Right renal cortex interstitium (tissue), 3 donors: ENCODE data around the gene KIRREL3. TPM values are rescaled to one million over a fixed set of nuclear protein-coding genes. Genes with fewer than 3 reads are reported as not detected.
A peak's percentile ranks its signal among the peaks of the same experiment; 100 is the strongest.

Source experiments
- DNase-seq, 3 donors: peaks; one replicate each; pipeline ENCODE4 v3.0.0-alpha.2; 2013; ENCODE audit warnings: low read depth in 3 of 3, low spot score in 2 of 3
- polyA plus RNA-seq, 3 donors: library from polyadenylated mRNA; unstranded; fragments of 120-200 nt; gene quantifications; one replicate each; pipeline ENCODE4 v1.2.1, GENCODE V29; 2013; ENCODE audit not compliant: insufficient read length in 3 of 3

The KIRREL3 gene
- polyA plus RNA-seq, 3 donors = 1.2 to 1.4 (median 1.3) TPM

DNA sequence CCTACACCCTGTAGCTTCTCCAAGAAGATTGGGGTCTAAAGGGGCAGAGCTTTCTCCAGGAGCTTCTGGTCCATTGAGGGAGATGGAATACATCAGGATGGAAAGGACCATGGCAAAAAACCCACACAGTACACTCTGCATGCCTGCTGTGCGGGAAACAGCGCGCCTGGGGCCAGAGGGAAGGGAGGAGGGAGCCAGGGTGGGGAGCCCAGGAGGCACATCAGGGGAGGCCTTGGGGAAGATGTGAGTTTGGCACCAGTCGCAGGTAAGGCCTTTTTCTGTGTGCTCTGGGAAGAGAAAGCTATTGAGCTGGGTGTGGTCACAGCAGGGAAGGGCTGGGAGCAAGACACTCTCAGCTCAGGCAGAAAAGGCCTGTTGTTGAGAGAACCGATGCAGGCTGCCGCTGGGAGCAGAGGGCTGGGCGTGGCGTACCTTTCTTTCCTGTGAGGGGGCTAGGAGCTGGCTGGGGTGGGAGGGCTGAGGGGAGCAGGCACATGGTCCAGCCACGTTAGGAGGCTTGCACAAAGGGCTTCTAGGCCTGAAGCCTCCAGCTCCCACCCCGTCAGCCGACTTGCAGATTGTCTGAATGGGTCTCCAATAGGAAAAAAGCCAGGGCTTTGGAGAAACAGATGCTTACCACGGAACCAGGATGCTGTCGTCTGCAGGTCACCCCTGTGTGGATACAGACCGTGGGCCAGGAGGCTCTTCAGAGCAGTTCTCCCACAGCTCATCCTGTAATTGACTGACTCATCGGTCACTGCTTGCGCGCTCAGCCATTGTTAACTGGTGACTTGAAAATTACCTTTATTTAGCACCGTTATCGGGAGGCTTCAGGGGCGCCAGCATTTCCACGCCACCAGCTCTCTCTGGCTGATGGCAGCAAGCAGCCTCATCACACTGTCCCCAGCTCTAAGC is 407.8 kb downstream of the KIRREL3 start:
- no peak for DNase-seq

DNA sequence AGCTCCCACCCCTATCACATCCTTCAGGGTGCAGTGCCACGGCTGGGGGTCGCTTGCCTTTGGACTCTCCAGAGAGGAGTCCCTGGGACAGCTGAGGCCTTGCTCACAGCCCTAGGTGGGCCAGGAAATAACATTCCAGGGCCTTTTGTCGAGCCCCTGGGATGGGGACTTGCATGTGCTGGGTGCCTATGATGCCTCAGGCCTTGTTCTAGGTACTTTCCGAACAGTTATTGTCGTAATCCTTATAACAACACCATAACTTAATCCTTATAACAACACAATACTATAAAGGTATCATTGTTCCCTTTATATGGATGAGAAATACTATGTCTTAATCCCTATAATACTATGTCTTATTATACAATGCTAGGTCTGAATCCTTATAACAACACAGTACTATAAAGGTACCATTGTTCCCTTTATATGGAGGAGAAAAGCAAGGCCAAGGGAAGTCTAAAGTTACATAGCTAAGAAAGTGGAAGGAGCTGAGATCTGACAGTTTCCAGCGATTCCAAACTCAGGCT is 408.5 kb downstream of the KIRREL3 start:
- no peak for DNase-seq

DNA sequence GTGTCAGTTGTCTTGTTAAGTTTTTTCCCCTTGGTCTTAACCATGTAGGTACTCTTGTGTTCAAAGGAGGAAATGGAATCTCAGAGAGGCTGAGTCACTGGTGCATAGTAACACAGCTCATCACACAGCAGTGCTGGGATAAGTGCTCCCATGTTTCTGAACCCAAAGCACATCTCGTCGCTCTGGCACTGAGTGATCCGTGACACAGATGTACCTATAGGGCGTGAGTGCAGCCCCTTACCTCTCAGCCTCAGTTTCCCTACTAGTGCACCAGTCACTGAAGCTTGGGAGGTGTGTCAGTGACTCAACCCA is 411.1 kb downstream of the KIRREL3 start:
- DNase-seq = no peak

DNA sequence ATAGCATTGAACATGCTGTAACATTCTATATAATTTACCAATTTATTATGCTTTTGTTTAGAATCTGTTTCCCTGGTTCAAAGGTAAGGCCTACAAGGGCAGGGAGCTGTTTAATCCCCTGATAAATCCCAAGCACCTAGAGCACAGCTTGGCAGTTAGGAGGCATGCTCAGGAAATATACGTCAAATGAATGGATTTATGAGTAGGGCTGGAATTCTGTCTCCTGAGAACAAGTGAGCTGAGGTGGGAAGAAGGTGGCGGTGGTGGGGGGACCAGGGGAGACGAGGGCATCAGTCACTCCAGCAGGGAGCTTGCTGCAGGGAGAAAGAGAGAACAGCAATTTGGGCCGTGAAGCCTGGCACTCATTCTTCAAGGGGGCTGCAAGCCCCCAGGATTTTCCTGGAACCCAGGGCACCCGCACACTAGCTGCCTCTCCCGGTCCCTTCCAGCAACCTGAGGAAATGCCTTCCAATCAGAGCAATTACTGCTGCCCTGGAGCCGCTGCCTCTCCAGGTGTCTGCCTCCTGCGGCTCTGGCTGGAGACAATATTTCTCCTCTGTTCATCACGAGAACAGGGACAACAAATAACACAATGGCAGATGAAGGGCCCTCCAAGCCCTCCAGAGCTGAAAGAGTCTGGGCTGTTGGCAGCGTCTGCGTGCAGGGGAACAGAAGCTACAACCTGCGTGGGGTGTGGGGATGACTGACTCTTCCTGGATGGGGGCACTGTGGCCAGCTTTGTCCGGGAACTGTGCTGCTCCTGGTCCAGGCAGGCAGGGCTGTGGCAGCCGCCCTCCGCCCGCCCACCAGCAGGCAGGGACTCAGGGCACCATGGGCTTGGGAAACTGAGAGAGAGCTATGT is 411.7 kb downstream of the KIRREL3 start:
- DNase-seq = no peak

DNA sequence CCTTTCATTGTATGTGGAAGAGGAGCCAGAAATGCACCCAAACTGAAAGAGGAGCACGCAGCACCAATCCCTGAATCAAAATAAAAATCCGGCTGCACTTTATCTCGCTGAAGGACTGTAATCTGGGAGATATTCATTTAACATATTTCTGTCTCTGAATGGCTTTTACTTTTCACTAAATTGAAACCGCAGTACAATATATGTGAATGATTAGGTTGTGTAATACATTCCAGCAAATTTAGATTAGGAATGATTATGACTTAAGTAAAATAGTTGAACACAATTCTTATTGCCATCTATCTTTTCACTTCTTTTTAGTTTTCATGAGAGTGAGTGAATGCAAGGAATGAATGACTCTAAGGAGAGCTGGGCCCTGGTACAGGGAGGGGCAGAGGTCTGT is 413.0 kb downstream of the KIRREL3 start:
- DNase-seq = no peak

DNA sequence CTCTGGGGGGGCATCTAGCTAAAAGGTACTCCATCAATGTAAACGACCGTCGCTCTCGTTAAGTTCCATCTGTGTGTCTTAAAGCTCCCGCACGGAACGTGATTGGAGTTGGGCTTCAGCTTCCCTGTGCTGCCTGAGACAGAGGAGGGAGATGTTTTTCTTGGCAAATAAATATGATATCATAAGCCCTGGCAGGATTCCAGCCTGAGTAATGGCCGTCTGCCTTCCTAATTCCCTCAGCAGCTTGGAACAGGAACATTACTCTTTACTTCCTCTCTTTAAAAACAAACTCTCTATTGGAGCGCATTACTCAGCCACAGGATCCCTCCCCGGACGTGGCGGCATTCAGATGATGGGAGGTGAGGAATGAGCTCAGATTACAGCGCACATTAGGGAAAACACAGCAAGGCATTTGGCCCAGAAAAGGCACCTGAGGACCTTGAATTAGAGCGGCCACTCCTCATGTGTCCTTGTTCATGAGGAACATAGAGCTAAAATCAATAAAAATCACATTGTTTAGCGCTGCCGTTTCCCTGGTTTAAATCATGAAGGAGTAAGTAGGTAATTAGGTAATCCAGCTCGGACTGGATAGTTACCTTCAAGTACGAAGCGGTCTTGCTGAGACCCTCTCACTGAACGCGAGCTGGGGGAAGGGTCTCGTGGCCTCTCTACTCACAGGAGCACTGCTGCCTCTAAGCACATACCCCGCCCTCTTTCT is 414.6 kb downstream of the KIRREL3 start:
- DNase-seq = peak; percentile 80 to 85 (median 83)

DNA sequence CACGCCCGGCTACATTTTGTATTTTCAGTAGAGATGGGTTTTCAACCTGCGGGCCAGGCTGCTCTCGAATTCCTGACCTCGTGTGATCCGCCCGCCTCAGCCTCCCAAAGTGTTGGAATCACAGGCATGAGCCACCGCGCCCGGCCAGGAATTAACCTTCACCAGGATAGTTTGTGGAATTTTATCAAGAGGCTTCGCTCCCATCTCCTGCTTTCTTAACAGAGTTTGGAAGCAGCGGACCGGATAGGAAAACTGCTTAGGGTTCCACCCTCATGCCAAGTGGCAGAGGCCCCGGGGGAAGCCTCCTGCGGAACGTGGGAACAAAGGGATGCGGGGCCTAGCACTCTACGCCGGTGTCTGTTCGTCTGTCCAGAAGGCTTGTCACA is 415.2 kb downstream of the KIRREL3 start:
- no peak for DNase-seq

DNA sequence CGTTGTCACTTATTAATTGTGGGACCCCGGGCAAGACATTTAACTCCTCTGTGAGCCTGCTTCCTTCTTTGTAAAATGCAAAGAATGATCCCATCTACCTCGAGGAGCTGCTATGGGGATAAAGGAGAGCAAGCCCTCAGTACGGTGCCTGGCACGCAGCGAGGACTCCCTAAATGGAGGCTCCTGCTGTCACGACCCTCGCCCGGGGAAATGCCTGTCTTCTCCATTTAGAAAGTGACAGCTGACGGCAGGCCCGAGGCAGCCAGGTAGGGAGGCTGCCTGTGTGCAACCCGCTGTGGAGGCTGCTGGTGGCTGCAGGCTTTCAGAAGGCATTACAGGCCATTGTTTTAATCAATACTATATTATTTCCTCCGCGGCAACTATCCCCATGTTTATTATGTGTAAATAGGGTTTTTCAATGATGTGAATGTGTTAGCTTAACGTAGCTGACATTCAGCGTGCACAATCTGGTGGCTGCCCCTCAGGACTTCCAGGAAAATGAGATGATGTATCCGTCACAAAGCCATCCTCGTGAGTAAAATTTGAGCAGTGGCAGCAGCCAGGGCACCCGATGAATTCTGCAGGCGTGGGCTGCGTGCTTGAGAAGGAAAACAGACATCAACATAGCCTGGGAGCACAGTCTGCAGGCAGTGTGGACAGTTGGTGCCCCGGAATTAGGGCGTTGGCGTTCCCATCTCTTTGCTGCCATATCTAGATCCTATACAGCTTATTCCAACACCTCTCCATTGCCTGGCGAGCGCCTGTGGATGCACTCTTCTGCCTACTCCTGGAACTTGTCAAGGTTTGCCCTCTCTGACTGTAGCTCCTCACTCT is 416.8 kb downstream of the KIRREL3 start:
- DNase-seq = no peak

DNA sequence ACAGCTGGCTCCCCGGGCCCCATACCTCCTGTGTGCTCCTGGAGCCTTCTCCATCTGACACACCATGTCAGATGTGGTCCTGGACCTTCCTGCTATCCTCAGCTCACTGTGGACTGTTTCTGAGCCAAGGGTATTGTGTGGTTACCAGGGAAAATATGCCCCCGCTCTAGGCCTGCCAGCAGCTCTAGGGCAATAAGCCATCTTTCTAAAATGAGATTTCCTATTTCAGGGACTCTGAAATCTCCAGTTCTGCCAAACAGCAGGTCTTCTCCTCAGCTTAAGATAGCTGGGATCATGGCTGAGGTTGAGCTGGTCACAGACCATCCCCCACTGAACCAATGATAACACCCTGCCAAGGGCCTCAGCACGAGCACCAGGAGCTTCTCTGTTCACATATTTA is 417.5 kb downstream of the KIRREL3 start:
- no peak for DNase-seq

DNA sequence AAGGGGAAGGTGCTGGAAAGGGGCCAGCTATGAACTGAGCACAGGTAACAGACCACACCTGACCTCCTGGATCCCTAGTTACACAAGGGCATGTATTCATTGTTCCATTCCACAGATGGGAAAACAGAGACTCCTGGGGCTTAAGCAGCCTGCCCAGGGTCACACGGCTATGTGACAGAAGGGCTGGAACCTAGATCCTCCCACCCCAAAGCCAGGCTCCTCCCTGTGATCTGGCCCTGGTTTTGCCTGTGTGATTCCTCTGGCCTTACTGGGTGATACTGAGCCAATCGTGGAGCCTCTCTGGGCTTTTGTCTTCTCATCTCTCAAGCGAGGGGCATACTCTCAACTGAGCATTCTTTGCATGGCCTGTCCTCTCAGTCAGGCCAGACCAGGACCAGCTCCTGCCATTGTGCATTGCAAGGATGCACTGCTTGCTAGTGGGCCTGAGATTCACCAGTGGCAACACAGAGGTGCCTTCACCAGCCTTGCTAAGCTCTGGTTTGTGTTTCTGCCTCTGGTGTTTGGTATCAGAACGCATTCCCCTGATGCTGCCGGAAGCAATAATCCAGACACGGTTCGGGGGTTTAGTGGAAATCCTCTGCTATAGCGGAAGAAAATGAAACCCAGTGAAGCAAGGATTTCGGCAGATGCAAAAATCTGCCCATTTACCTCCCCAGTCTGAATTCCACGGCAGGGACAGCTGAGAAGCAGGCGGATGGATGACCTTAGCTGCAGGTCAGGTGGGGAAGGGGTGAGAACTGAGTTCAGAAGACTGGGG is 418.5 kb downstream of the KIRREL3 start:
- DNase-seq = no peak

DNA sequence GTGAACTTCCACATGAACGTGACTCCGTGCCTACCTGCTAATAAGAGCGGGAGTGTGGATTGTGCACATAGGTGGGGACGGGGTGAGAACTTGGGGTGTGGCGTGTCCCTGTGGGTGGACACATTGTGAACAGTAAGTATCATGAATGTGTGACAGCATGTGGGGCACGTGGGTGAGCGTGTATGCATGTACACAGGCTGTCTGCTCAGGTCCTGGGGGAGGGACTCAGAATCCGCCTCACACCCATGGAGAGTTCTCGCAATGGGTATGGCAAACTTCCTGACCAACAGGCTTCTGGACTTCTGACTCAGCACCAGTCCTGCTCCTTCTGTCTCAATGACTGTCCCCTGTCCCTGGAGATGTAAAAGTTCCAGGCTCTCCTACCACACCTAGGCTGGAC is 422.1 kb downstream of the KIRREL3 start:
- DNase-seq = no peak

DNA sequence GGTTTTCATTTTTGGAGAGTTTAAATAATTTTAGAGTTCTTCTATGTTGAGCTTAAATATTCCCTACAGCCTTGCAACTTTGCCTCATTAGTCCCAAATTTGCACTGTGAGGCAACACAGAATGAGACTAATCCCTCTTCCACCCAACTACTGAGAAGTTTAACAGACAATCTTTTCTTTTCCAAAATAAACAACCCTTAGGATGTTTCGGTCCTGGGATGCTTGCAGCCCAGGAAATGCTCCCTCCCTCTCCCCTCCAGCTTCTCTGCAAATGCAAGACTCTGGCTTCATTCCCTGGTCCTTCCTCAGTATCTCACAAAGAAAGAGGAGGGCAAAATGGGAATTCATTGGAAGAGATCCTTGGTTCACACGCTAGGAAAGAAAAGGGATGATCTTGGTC is 422.5 kb downstream of the KIRREL3 start:
- no peak for DNase-seq

DNA sequence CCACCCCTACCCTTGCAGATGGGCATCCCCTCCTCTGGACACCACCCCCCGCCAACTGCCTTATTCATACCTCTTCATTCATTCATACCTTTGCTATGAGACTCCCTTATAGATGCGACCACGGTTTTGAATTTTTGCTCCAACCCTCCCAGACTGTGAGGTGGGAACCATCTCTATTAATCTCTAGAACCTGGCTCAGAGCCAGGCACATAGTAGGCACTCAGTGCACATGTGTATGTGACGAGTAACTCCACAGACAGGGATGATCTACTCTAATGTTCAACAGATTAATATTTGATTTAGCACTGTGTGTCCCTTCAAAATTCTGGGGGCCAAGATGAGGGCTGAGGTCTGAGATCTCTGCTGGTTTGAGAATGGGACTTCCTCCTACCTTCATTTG is 424.7 kb downstream of the KIRREL3 start:
- DNase-seq = no peak

DNA sequence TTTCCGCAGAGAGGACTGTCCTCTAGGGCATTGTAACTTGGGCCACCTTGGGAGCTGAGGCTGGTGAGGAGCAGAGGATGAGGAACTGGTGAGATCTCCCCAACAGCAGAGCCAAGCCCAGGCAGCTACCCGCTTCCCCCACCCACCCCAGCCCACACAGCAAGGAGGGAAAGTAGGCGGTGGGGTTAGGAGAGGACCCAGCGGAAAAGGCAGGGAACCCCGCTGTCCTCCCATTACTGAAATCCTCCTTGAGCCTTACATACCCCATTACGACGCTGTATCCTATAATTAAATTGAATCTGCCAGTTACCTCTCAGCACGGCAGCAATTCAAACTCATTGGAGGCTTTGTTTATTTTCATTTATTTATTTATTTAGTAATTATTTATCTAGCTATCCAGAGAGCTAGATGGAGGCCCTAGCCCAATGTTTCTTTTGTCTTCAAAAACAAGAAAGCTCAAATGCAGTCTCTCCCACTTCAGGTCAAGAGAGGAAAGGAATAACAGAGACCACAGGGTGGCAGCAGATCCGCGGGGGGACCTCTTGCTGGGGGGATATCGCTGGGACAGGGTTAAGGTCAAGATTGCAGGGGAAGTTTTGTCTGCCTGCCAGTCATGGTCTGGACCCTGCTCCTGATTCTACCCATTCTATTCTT is 427.1 kb downstream of the KIRREL3 start:
- no peak for DNase-seq

DNA sequence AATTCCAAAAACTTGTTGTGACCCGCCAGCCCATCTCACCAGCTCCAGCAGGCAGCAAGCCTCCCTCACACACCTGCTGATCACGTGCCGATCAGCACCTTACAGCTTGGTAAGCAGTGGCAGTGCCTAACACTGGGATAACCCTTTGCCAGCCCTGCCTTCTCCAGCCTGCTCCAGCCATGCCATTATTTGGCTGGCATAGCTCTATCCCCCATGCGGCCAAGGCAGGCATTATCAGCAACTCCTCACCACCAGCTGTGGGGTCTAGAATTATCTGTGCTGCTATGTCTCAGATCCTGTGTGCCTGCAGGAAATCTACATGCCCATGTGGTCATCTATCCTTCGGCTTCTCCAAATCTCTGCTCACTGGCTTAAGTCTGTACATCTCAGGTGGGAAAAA is 430.1 kb downstream of the KIRREL3 start:
- DNase-seq = no peak

DNA sequence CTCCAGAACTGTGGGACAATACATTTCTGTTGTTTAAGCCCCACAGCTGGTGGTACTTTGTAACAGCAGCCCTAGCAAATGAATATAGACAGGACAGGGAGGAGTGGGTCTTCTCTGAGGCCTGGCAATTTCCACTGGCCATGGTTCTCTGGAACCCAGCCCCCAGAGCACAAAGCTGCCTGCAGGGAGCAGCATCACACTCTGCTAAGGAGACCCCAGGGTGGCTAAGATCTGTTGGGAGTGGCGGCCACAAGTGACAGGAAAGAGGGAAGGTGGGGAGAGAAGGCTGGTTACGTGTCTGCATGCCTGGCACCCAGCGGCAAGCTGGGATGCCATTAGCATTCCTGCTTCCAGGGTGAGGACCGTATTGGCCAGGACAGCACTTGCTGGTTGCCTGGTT is 433.2 kb downstream of the KIRREL3 start:
- DNase-seq = no peak

DNA sequence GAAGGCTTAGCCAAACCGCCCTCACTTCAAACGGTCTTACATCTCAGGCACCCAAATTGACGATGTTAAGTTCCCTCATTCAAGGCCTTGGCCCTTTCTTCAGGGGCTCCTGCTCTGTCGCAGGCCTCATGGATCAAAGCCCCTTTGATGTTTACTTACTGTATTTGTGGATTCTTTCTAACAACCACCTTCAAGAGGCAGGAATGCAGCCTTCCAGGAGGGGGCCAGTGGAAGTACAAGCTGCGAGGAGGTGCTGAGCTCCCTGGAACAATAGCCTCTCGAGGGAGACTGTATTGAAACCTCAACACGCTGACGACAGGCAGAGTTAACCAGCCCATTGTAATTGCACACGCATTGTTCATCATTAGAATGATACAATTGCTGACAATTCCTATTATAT is 436.0 kb downstream of the KIRREL3 start:
- no peak for DNase-seq

DNA sequence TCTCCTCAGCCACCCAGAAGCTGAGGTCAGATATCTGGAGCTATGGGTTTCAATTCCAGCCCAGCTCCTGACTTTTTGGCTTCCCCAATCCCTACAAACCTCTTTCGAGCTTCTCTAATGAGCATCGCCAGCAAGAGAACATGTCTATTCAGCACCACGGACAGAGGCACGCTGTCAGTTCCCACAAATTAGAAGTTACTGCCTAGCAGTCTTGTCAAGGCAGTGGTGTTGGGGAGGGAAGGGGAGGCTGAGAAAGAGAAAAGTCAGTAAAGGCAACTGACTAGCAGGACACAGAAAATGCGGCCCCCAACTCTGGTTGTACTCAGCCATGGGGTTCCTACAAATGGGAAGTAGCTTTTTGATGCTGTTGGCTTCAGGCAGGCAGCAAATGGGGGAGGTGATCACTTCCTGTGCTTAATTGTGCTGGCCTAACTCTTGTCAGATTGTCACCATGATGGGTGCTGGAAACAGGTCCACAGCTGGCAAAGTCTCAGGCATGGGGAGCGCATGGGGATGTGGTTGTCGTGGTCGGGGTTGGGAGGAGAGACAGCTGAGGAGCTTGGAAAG is 439.2 kb downstream of the KIRREL3 start:
- DNase-seq = peak; percentile 70 to 81 (median 77)

DNA sequence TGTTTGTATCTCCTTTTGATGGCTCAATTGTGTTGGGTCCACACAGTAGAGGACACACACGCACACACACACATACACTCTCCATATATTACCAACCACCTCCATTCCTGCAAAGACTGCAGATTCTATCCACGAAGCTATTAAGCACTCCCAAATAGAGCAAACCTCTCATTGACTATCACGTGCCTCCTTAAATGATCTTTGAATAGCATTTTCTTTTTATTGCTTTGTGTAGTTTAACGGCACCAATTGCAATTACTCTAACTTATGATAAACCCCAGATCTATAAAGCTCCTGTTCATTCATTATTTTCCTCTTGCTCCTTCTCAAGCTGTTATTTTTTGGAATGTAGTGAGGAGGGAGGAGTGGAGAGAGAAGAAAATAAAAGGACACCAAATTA is 440.3 kb downstream of the KIRREL3 start:
- no peak for DNase-seq
